ENCODE results near the gene C2orf72. TPM values are rescaled to one million over a fixed set of nuclear protein-coding genes. Genes with fewer than 3 reads are reported as not detected.
"Not testable (repeated sequence)": the region's sequence is repeated elsewhere in the genome, so short reads cannot be mapped to it uniquely, and the experiment has no call there.

The C2orf72 gene
- polyA plus RNA-seq, 4 donors = 2.9 to 4.4 (median 3.9) TPM

DNA sequence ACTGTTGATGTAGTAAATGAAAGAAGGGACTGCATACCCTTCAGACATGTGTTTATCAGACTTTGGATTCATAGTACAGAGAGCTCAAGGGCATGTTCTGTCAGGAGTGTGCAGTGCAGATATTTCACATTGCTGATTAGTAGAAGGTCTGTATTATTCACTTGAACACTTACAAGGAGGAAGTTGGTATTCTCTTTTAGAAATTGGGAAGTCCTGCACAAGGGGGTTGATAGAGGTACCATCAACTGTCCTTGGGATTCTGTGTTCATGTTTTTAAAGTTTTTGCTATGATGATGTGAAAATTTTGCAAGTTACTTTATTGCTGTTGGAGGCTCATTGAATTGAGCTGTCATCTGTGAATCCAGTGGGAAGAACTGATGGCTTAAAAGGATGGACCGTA, 26.0 kb downstream of the C2orf72 start:
- DNase-seq (ENCODE audit: low read depth in 4 of 4, low spot score in 3 of 4) = no peak

DNA sequence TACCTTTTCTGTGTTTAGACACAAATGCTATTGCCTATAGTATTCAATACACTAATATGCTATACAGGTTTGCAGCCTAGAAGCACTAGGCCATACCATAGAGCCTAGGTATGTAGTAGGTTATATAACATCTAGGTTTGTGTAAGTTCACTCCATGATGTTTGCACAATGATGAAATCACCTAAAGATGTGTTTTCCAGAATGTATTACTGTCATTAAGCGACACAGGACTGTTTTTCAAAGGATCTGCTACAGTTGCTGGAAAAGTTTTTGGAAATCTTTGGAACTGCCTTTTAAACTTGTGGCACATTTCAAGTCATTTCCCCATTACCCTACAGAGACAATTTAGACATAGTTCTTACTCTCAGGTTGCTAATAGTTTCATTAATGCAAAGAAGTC, 28.6 kb downstream of the C2orf72 start:
- DNase-seq (ENCODE audit: low read depth in 4 of 4, low spot score in 3 of 4) = no peak

- not testable (repeated sequence) for DNase-seq (ENCODE audit: low read depth in 4 of 4, low spot score in 3 of 4)
Observed at GRCh38 chr2:231067531-231067930, 30.2 kb downstream of the C2orf72 start.

- DNase-seq (ENCODE audit: low read depth in 4 of 4, low spot score in 3 of 4) = no peak
Observed at GRCh38 chr2:231068525-231069222, 31.4 kb downstream of the C2orf72 start.

- no peak for DNase-seq (ENCODE audit: low read depth in 4 of 4, low spot score in 3 of 4)
Observed at GRCh38 chr2:231069379-231070054, 32.2 kb downstream of the C2orf72 start.

- DNase-seq (ENCODE audit: low read depth in 4 of 4, low spot score in 3 of 4) = no peak
Observed at GRCh38 chr2:231084565-231084964, 47.2 kb downstream of the C2orf72 start.

DNA sequence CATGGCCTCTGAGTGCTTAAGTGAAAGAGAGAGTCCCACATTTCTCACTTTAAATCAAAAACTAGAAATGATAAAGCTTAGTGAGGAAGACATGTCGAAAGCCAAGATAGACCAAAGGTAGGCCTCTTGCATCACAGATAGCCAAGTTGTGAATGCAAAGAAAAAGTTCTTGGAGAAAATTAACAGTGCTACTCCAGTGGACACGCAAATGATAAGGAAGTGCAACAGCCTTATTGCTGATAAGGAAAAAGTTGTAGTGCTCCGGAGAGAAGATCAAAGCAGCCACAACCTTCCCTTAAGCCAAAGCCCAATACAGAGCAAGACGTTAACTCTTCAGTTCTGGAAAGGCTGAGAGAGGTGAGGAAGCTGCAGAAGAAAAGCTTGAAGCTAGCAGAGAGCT, 51.4 kb downstream of the C2orf72 start:
- DNase-seq (ENCODE audit: low read depth in 4 of 4, low spot score in 3 of 4) = no peak

- DNase-seq (ENCODE audit: low read depth in 4 of 4, low spot score in 3 of 4) = no peak
Observed at GRCh38 chr2:231093933-231094332, 56.6 kb downstream of the C2orf72 start.

GRCh38 chr2:231094736-231095346, 57.5 kb downstream of the C2orf72 start:
- DNase-seq (ENCODE audit: low read depth in 4 of 4, low spot score in 3 of 4) = no peak

Other genes starting within 250 kb of the C2orf72 start
- gene ITM2C, start 172.6 kb upstream of the C2orf72 start, polyA plus RNA-seq (ENCODE audit: insufficient read length in 4 of 4) = 1,000 to 10,000 TPM in 2 of 4 donors, 100 to 1,000 TPM in 2; 866 to 1,129 (median 963) TPM
- under 1 TPM; 0.18 to 0.20 (median 0.19) TPM for gene GPR55, start 112.3 kb upstream of the C2orf72 start, polyA plus RNA-seq (ENCODE audit: insufficient read length in 4 of 4)
- gene SPATA3, start 41.4 kb upstream of the C2orf72 start, polyA plus RNA-seq (ENCODE audit: insufficient read length in 4 of 4) = not detected
- 100 to 1,000 TPM in 2 of 4 donors, 10 to 100 TPM in 2; 91.7 to 103 (median 98.7) TPM for gene PSMD1, start 19.3 kb downstream of the C2orf72 start, polyA plus RNA-seq (ENCODE audit: insufficient read length in 4 of 4)
- 10 to 100 TPM; 13.1 to 25.8 (median 15.6) TPM for gene HTR2B, start 87.5 kb downstream of the C2orf72 start, polyA plus RNA-seq (ENCODE audit: insufficient read length in 4 of 4)
- gene ARMC9, start 161.1 kb downstream of the C2orf72 start, polyA plus RNA-seq (ENCODE audit: insufficient read length in 4 of 4) = 10 to 100 TPM; 24.7 to 28.7 (median 26.1) TPM